IPS-18a (cell line): ENCODE results near the gene CETP.
"Not testable (repeated sequence)": the region's sequence is repeated elsewhere in the genome, so short reads cannot be mapped to it uniquely, and the experiment has no call there.

ENCODE experiments used
- H3K27ac ChIP-seq: one replicate; pipeline ENCODE4 v1.5.1; 2013; ENCODE audit warnings: low read length
- H3K27me3 ChIP-seq: one replicate; pipeline ENCODE4 v1.6.1; 2013; ENCODE audit warnings: mild to moderate bottlenecking, low read length; ENCODE audit not compliant: control insufficient read depth, insufficient read depth
- H3K36me3 ChIP-seq: one replicate; pipeline ENCODE4 v1.6.1; 2013; ENCODE audit warnings: low read depth, low read length; ENCODE audit not compliant: control insufficient read depth
- H3K4me1 ChIP-seq: one replicate; pipeline ENCODE4 v1.6.1; 2013; ENCODE audit warnings: low read depth, low read length; ENCODE audit not compliant: control insufficient read depth
- H3K4me3 ChIP-seq: one replicate; pipeline ENCODE4 v1.5.1; 2013; ENCODE audit warnings: low read length
- H3K9ac ChIP-seq: one replicate; pipeline ENCODE4 v1.6.1; 2013; ENCODE audit warnings: mild to moderate bottlenecking, low read length, moderate library complexity
- H3K9me3 ChIP-seq: one replicate; pipeline ENCODE4 v1.6.1; 2013; ENCODE audit warnings: low read depth, low read length; ENCODE audit not compliant: control insufficient read depth

Gene CETP

GRCh38 chr16:56966093-56966475 is 4.3 kb downstream of the CETP start:
- no peaks in the 10 kb centered on the region for H3K27me3 ChIP-seq
- no peak overlapping the region for H3K4me3 ChIP-seq
- H3K4me1 ChIP-seq, result no peaks in the 10 kb centered on the region
- H3K27ac ChIP-seq, result no peak overlapping the region
- no peak overlapping the region for H3K9ac ChIP-seq
- no peaks in the 10 kb centered on the region for H3K9me3 ChIP-seq
- no peaks in the 10 kb centered on the region for H3K36me3 ChIP-seq

- no peak overlapping the region for H3K9ac ChIP-seq
- no peak overlapping the region for H3K4me3 ChIP-seq
- H3K27me3 ChIP-seq, result no peaks in the 10 kb centered on the region
- no peaks in the 10 kb centered on the region for H3K9me3 ChIP-seq
- no peaks in the 10 kb centered on the region for H3K36me3 ChIP-seq
- H3K27ac ChIP-seq, result no peak overlapping the region
- no peaks in the 10 kb centered on the region for H3K4me1 ChIP-seq
Observed at GRCh38 chr16:56967733-56968132, 6.0 kb downstream of the CETP start.

- Histone ChIP-seq H3K27ac (no peak overlapping the region), H3K4me1 (no peaks in the 10 kb centered on the region), H3K27me3 (no peaks in the 10 kb centered on the region), H3K36me3 (no peaks in the 10 kb centered on the region), H3K4me3 (no peak overlapping the region), H3K9ac (no peak overlapping the region), H3K9me3 (no peaks in the 10 kb centered on the region)
Observed at GRCh38 chr16:56969769-56970168, 8.0 kb downstream of the CETP start.

- Histone ChIP-seq H3K27me3 (no peaks in the 10 kb centered on the region), H3K9me3 (no peaks in the 10 kb centered on the region), H3K36me3 (no peaks in the 10 kb centered on the region), H3K4me3 (no peak overlapping the region), H3K4me1 (no peaks in the 10 kb centered on the region), H3K27ac (no peak overlapping the region), H3K9ac (no peak overlapping the region)
Observed at GRCh38 chr16:56970934-56971767, 9.4 kb downstream of the CETP start.

GRCh38 chr16:56971768-56972043 is 10.0 kb downstream of the CETP start:
- H3K4me3 ChIP-seq, result no peak overlapping the region
- H3K9me3 ChIP-seq, result no peaks in the 10 kb centered on the region
- H3K36me3 ChIP-seq, result no peaks in the 10 kb centered on the region
- no peaks in the 10 kb centered on the region for H3K4me1 ChIP-seq
- H3K27ac ChIP-seq, result no peak overlapping the region
- no peaks in the 10 kb centered on the region for H3K27me3 ChIP-seq
- no peak overlapping the region for H3K9ac ChIP-seq

- Histone ChIP-seq H3K4me1 (no peaks in the 10 kb centered on the region), H3K9me3 (no peaks in the 10 kb centered on the region)
Observed at GRCh38 chr16:56972403-56973293, 10.9 kb downstream of the CETP start.

GRCh38 chr16:56973294-56973689 is 11.5 kb downstream of the CETP start:
- no peaks in the 10 kb centered on the region for H3K4me1 ChIP-seq
- H3K27ac ChIP-seq, result no peak overlapping the region
- no peak overlapping the region for H3K9ac ChIP-seq
- no peak overlapping the region for H3K4me3 ChIP-seq
- H3K9me3 ChIP-seq, result no peaks in the 10 kb centered on the region
- H3K36me3 ChIP-seq, result no peaks in the 10 kb centered on the region
- no peaks in the 10 kb centered on the region for H3K27me3 ChIP-seq

More at GRCh38 chr16:56972403-56973293, 10.9 kb downstream of the CETP start:
- H3K36me3 ChIP-seq, result no peaks in the 10 kb centered on the region
- H3K9ac ChIP-seq, result no peak overlapping the region
- no peaks in the 10 kb centered on the region for H3K27me3 ChIP-seq
- no peak overlapping the region for H3K27ac ChIP-seq
- no peak overlapping the region for H3K4me3 ChIP-seq

GRCh38 chr16:56973899-56974298 is 12.1 kb downstream of the CETP start:
- H3K9ac ChIP-seq, H3K4me3 ChIP-seq, H3K36me3 ChIP-seq, H3K4me1 ChIP-seq, H3K27me3 ChIP-seq, H3K27ac ChIP-seq, H3K9me3 ChIP-seq: not testable (repeated sequence)

GRCh38 chr16:56974549-56975300 is 13.0 kb downstream of the CETP start:
- Histone ChIP-seq H3K4me1 (no peaks in the 10 kb centered on the region), H3K4me3 (no peak overlapping the region), H3K9me3 (no peaks in the 10 kb centered on the region), H3K27me3 (no peaks in the 10 kb centered on the region), H3K36me3 (no peaks in the 10 kb centered on the region), H3K9ac (no peak overlapping the region), H3K27ac (no peak overlapping the region)

GRCh38 chr16:56975714-56976113 is 14.0 kb downstream of the CETP start:
- no peaks in the 10 kb centered on the region for H3K4me1 ChIP-seq
- H3K27ac ChIP-seq, result no peak overlapping the region
- no peaks in the 10 kb centered on the region for H3K27me3 ChIP-seq
- H3K9ac ChIP-seq, result no peak overlapping the region
- no peaks in the 10 kb centered on the region for H3K36me3 ChIP-seq
- H3K9me3 ChIP-seq, result no peaks in the 10 kb centered on the region
- H3K4me3 ChIP-seq, result no peak overlapping the region

GRCh38 chr16:56977216-56977615 is 15.5 kb downstream of the CETP start:
- Histone ChIP-seq H3K36me3 (no peaks in the 10 kb centered on the region), H3K4me3 (no peak overlapping the region), H3K9ac (no peak overlapping the region), H3K9me3 (no peaks in the 10 kb centered on the region), H3K27me3 (no peaks in the 10 kb centered on the region), H3K4me1 (no peaks in the 10 kb centered on the region), H3K27ac (no peak overlapping the region)
